ENCODE data around the gene PODNL1.

PODNL1 gene

DNA sequence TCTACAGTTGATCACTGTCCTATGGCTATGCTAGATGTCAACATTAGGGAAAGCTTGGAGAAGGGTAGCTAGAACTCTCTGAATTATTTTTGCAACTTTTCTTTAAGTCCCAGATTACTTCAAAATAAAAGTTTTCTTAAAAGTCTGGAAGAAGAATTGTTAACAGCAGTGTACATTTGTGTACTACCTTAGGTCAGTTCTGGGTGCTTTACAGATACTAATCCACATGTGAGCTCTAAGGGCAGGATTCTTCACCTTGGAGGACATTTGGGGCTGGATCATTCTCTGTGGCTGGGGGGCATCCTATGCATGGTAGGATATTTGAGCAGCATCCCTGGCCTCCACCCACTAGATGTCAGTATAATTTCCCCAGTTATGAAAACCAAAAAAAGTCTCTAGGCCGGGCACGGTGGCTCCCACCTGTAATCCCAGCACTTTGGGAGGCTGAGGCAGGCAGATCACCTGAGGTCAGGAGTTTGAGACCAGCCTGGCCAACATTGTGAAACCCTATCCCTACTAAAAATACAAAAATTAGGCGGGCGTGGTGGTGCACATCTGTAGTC lies 35.1 kb downstream of the PODNL1 start:
- Mint-ChIP-seq H3K4me3 (peak overlapping the region in 2 of 3 experiments; percentile 14 to 39), H3K27ac (no peak overlapping the region), H3K27me3 (ENCODE audit: low read depth) (no peaks in the 10 kb centered on the region), H3K4me1 (peaks cover 14% of the 10 kb centered on the region), H3K36me3 (ENCODE audit: low read depth) (no peaks in the 10 kb centered on the region), H3K9me3 (no peaks in the 10 kb centered on the region)
- TF ChIP-seq, protein P1, sequence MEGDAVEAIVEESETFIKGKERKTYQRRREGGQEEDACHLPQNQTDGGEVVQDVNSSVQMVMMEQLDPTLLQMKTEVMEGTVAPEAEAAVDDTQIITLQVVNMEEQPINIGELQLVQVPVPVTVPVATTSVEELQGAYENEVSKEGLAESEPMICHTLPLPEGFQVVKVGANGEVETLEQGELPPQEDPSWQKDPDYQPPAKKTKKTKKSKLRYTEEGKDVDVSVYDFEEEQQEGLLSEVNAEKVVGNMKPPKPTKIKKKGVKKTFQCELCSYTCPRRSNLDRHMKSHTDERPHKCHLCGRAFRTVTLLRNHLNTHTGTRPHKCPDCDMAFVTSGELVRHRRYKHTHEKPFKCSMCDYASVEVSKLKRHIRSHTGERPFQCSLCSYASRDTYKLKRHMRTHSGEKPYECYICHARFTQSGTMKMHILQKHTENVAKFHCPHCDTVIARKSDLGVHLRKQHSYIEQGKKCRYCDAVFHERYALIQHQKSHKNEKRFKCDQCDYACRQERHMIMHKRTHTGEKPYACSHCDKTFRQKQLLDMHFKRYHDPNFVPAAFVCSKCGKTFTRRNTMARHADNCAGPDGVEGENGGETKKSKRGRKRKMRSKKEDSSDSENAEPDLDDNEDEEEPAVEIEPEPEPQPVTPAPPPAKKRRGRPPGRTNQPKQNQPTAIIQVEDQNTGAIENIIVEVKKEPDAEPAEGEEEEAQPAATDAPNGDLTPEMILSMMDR (IDR thresholded peaks at IDR 0.05; ENCODE audit: unreplicated experiment in 3 of 3) = peak in 2 of 3 experiments; percentile 25

DNA sequence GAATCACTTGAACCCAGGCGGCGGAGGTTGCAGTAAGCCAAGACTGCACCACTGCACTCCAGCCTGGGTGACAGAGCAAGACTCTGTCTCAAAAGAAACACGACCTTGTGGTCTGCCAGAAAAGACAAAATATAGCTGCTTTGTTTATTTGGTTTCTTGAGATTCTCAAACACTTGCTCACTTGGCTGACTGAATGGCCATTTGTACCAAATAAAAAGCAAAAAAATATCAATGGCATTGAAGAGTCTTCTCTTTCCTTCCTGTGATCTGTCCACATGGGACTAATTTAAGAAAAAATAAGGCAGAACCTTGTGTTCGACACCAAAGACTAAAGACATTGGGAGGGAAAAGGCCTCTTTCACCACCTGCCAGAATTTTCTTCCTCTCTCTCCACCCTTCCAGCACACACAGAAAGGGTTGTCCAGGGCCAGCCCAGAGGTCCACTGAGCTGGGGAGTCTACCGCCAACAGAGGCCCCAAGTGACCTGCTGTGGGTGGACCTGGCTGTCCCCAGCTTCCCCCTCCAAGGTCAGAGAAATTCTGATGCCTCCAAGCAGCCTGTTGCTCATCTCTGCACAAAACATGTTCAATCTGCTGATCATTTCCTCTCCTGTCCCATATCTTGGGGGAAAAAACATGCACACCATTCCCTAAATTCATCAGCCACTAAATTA lies 38.2 kb downstream of the PODNL1 start:
- Mint-ChIP-seq H3K4me1 (peaks cover 5% of the 10 kb centered on the region), H3K9me3 (no peaks in the 10 kb centered on the region), H3K27me3 (ENCODE audit: low read depth) (no peaks in the 10 kb centered on the region), H3K36me3 (ENCODE audit: low read depth) (no peaks in the 10 kb centered on the region), H3K4me3 (no peak overlapping the region), H3K27ac (peak overlapping the region in 2 of 3 experiments; percentile 21 to 39)
- TF ChIP-seq, protein P1 (IDR thresholded peaks at IDR 0.05; ENCODE audit: unreplicated experiment in 3 of 3) = no peak

DNA sequence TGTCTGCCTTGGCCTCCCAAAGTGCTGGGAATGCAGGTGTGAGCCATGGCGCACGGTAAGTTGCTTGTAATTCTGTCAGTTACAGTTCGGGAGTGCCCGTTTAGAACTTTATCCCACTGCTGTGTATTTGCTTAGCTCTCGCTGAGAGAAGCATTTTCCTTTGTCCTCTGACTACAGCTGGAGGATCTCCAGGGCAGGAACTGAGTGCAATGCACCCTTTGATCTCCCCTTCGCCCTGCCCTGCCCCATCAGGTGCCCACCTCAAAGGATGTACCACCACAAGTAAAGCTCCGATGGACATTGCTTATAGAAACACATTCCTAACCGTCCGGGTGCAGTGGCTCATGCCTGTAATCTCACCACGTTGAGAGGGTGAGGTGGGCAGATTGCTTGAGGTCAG lies 38.8 kb downstream of the PODNL1 start:
- Mint-ChIP-seq H3K9me3 (no peaks in the 10 kb centered on the region), H3K4me3 (no peak overlapping the region), H3K4me1 (peaks cover 5% of the 10 kb centered on the region), H3K27me3 (ENCODE audit: low read depth) (no peaks in the 10 kb centered on the region), H3K36me3 (ENCODE audit: low read depth) (no peaks in the 10 kb centered on the region), H3K27ac (no peak overlapping the region)
- TF ChIP-seq, protein P1 (IDR thresholded peaks at IDR 0.05; ENCODE audit: unreplicated experiment in 3 of 3) = no peak

DNA sequence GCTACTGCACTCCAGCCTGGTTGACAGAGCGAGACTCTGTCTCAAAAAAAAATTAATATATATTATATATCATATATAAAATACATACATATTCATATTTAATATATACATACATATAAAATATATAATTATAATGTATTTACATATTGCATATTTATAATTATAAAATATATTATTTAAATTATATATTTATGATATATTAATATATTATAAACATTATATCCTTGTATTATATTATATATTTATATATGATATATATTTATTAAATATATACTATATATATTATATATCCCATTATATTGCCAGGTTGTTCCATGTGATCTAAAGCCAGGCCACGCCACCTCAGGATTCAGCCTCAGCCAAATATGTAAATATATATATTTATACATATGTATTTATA lies 42.0 kb downstream of the PODNL1 start:
- Mint-ChIP-seq H3K27me3 (ENCODE audit: low read depth) (no peaks in the 10 kb centered on the region), H3K9me3 (no peaks in the 10 kb centered on the region), H3K27ac (no peak overlapping the region), H3K36me3 (ENCODE audit: low read depth) (no peaks in the 10 kb centered on the region), H3K4me3 (no peak overlapping the region), H3K4me1 (peaks cover 5% of the 10 kb centered on the region)
- TF ChIP-seq, protein P1 (IDR thresholded peaks at IDR 0.05; ENCODE audit: unreplicated experiment in 3 of 3) = no peak

DNA sequence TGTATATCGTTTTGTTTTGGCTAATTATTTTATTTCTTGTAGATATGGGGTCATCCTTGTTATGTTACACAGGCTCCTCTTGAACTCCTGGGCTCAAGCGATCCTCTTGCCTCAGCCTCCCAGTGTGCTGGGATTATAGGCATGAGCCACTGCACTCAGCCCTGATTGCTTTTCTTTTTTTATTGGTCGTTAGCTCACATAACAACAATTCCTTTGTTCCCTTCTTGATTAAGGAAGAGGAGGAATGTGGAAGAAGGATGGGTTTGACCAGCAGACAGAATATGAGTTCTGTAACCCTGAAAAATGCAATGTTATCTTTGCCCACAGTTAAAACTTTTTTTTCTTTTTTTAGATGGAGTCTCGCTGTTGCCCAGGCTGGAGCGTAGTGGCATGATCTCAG lies 43.7 kb downstream of the PODNL1 start:
- Mint-ChIP-seq H3K27ac (no peak overlapping the region), H3K4me3 (no peak overlapping the region), H3K4me1 (no peaks in the 10 kb centered on the region), H3K27me3 (ENCODE audit: low read depth) (no peaks in the 10 kb centered on the region), H3K9me3 (no peaks in the 10 kb centered on the region), H3K36me3 (ENCODE audit: low read depth) (no peaks in the 10 kb centered on the region)
- TF ChIP-seq, protein P1 (IDR thresholded peaks at IDR 0.05; ENCODE audit: unreplicated experiment in 3 of 3) = no peak

DNA sequence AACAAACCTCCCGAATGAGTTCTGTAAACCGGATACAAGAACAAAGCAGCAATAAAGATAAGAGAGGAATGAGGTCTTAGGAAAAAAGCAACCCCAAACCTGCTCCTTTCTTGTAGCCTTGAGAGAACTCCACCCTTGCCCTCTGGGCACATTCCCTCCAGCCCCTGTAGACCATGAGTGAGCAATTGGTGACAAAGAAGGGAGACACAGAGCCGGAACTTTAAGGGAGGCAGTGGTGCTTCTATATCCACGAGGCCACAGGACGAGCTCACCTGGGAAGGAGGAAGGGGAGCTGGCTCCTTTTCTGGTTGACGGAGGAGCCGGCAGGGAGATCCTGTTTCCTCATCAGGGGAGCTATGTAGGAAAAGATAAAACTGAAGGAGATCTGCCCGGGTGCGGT lies 45.3 kb downstream of the PODNL1 start:
- TF ChIP-seq, protein P1 (IDR thresholded peaks at IDR 0.05; ENCODE audit: unreplicated experiment in 3 of 3) = no peak
- Mint-ChIP-seq H3K4me1 (no peaks in the 10 kb centered on the region), H3K4me3 (no peak overlapping the region), H3K27ac (no peak overlapping the region), H3K36me3 (ENCODE audit: low read depth) (no peaks in the 10 kb centered on the region), H3K27me3 (ENCODE audit: low read depth) (no peaks in the 10 kb centered on the region), H3K9me3 (no peaks in the 10 kb centered on the region)
